HG03097 (cell line): Measurements from ENCODE around the gene ALDH1A2.
"Not testable (repeated sequence)": the region's sequence is repeated elsewhere in the genome, so short reads cannot be mapped to it uniquely, and the experiment has no call there.

Source experiments
- ATAC-seq: cut with Tn5 transposase; IDR thresholded peaks from one replicate; pipeline ENCODE4 v1.9.1; 2021; ENCODE audit not compliant: unreplicated experiment, low FRiP score

The ALDH1A2 gene

GRCh38 chr15:58069008-58069407, 3.5 kb upstream of the ALDH1A2 start:
- no peak for ATAC-seq

GRCh38 chr15:58066042-58066867, 744 bp upstream of the ALDH1A2 start:
- no peak for ATAC-seq

GRCh38 chr15:58064980-58065444, 499 bp downstream of the ALDH1A2 start:
- no peak for ATAC-seq

GRCh38 chr15:58064082-58064979, 1.2 kb downstream of the ALDH1A2 start:
- no peak for ATAC-seq

- ATAC-seq: no peak
Observed at GRCh38 chr15:58063614-58064013, 1.9 kb downstream of the ALDH1A2 start.

- no peak for ATAC-seq
Observed at GRCh38 chr15:58062983-58063382, 2.5 kb downstream of the ALDH1A2 start.

- no peak for ATAC-seq
Observed at GRCh38 chr15:58062175-58062574, 3.3 kb downstream of the ALDH1A2 start.

- ATAC-seq: no peak
Observed at GRCh38 chr15:58060575-58060974, 4.9 kb downstream of the ALDH1A2 start.

- ATAC-seq: no peak
Observed at GRCh38 chr15:58058729-58059128, 6.8 kb downstream of the ALDH1A2 start.

GRCh38 chr15:58058073-58058472, 7.4 kb downstream of the ALDH1A2 start:
- ATAC-seq: no peak

- ATAC-seq: no peak
Observed at GRCh38 chr15:58057559-58057958, 8.0 kb downstream of the ALDH1A2 start.

- no peak for ATAC-seq
Observed at GRCh38 chr15:58056015-58056414, 9.5 kb downstream of the ALDH1A2 start.

GRCh38 chr15:58053315-58054153, 12.0 kb downstream of the ALDH1A2 start:
- ATAC-seq: no peak

GRCh38 chr15:58052334-58052733, 13.2 kb downstream of the ALDH1A2 start:
- ATAC-seq: no peak

- no peak for ATAC-seq
Observed at GRCh38 chr15:58049520-58050227, 15.8 kb downstream of the ALDH1A2 start.

- ATAC-seq: no peak
Observed at GRCh38 chr15:58048261-58048660, 17.2 kb downstream of the ALDH1A2 start.

- ATAC-seq: no peak
Observed at GRCh38 chr15:58047149-58047548, 18.4 kb downstream of the ALDH1A2 start.

- no peak for ATAC-seq
Observed at GRCh38 chr15:58046467-58046866, 19.0 kb downstream of the ALDH1A2 start.

GRCh38 chr15:58045376-58045775, 20.1 kb downstream of the ALDH1A2 start:
- ATAC-seq: not testable (repeated sequence)

GRCh38 chr15:58044551-58044950, 21.0 kb downstream of the ALDH1A2 start:
- ATAC-seq: no peak
